ENCODE results near the gene RAVER1. TPM values are rescaled to one million over a fixed set of nuclear protein-coding genes. Genes with fewer than 3 reads are reported as not detected.
A peak's percentile ranks its signal among the peaks of the same experiment; 100 is the strongest.

Gene RAVER1
- total RNA-seq, 3 donors from 2014 or later (not counting 1 experiment from before 2014, with no cell fraction given): 42.5 to 64.3 (median 55.9) TPM

- Histone ChIP-seq H3K9me3 (ENCODE audit: control insufficient read depth, insufficient read depth, low read length) (no peaks in the 10 kb centered on the region), H3K4me3 (ENCODE audit: low read length) (no peak overlapping the region), H3K27ac (ENCODE audit: low read length) (no peak overlapping the region), H3K27me3 (ENCODE audit: control insufficient read depth, insufficient read depth, low read length) (peaks cover 45% of the 10 kb centered on the region), H3K4me1 (ENCODE audit: control insufficient read depth, insufficient read depth, low read length) (peaks cover 69% of the 10 kb centered on the region), H3K36me3 (ENCODE audit: control insufficient read depth, insufficient read depth, low read length) (no peaks in the 10 kb centered on the region)
- peaks cover 7 to 27% of the 10 kb centered on the region in 2 donors for H3K27me3 Mint-ChIP-seq (ENCODE audit: low read depth in 2 of 2)
- intact Hi-C loops (cut with micrococcal nuclease): loop anchor here (5.0 kb wide), 1 partner anchor 218 kb away; no protein-coding TSS in a partner anchor
- no peaks in the 10 kb centered on the region for H3K9me3 Mint-ChIP-seq
- no peaks in the 10 kb centered on the region for H3K36me3 Mint-ChIP-seq
- no peak for DNase-seq
- H3K4me1 Mint-ChIP-seq: peaks cover 41 to 52% of the 10 kb centered on the region in 2 donors
- TF ChIP-seq CTCF (IDR thresholded peaks at IDR 0.05): no peak
- 38% methylated on average over 25 of the region's 25 CpGs for WGBS (ENCODE audit: insufficient coverage)
- no peak for ATAC-seq
- H3K27ac Mint-ChIP-seq: no peak overlapping the region
- H3K4me3 Mint-ChIP-seq: peak overlapping the region; percentile 89
Measured at GRCh38 chr19:10294368-10294697, 39.0 kb downstream of the RAVER1 start.

GRCh38 chr19:10293637-10294367, 39.5 kb downstream of the RAVER1 start:
- H3K27ac Mint-ChIP-seq: peak overlapping the region; percentile 63 to 71
- H3K9me3 ChIP-seq (ENCODE audit: control insufficient read depth, insufficient read depth, low read length): no peaks in the 10 kb centered on the region
- peaks cover 75% of the 10 kb centered on the region for H3K4me1 ChIP-seq (ENCODE audit: control insufficient read depth, insufficient read depth, low read length)
- H3K27ac ChIP-seq (ENCODE audit: low read length): no peak overlapping the region
- no peaks in the 10 kb centered on the region for H3K9me3 Mint-ChIP-seq
- H3K36me3 ChIP-seq (ENCODE audit: control insufficient read depth, insufficient read depth, low read length): no peaks in the 10 kb centered on the region
- WGBS (ENCODE audit: insufficient coverage): 36% methylated on average over 49 of the region's 49 CpGs
- H3K4me3 Mint-ChIP-seq: peak overlapping the region; percentile 86
- H3K4me3 ChIP-seq (ENCODE audit: low read length): no peak overlapping the region
- H3K4me1 Mint-ChIP-seq: peaks cover 41 to 56% of the 10 kb centered on the region in 2 donors
- DNase-seq (no peak), ATAC-seq (no peak)
- no peak for TF ChIP-seq CTCF (IDR thresholded peaks at IDR 0.05)
- H3K36me3 Mint-ChIP-seq: no peaks in the 10 kb centered on the region
- intact Hi-C loops (cut with micrococcal nuclease): loop anchor here (5.0 kb wide), 1 partner anchor 218 kb away; no protein-coding TSS in a partner anchor
- peaks cover 48% of the 10 kb centered on the region for H3K27me3 ChIP-seq (ENCODE audit: control insufficient read depth, insufficient read depth, low read length)
- H3K27me3 Mint-ChIP-seq (ENCODE audit: low read depth in 2 of 2): peaks cover 7 to 29% of the 10 kb centered on the region in 2 donors

GRCh38 chr19:10292789-10293636, 40.3 kb downstream of the RAVER1 start:
- Mint-ChIP-seq H3K4me3 (peak overlapping the region; percentile 86), H3K27ac (peak overlapping the region; percentile 63 to 71), H3K27me3 (ENCODE audit: low read depth in 2 of 2) (peaks cover 7 to 34% of the 10 kb centered on the region in 2 donors), H3K9me3 (no peaks in the 10 kb centered on the region), H3K4me1 (peaks cover 42 to 62% of the 10 kb centered on the region in 2 donors), H3K36me3 (no peaks in the 10 kb centered on the region)
- intact Hi-C loops (cut with micrococcal nuclease): loop anchor here (5.0 kb wide), 1 partner anchor 219 kb away; no protein-coding TSS in a partner anchor
- Histone ChIP-seq H3K27ac (ENCODE audit: low read length) (no peak overlapping the region), H3K4me3 (ENCODE audit: low read length) (peak overlapping the region; percentile 15), H3K9me3 (ENCODE audit: control insufficient read depth, insufficient read depth, low read length) (no peaks in the 10 kb centered on the region), H3K27me3 (ENCODE audit: control insufficient read depth, insufficient read depth, low read length) (peaks cover 56% of the 10 kb centered on the region), H3K36me3 (ENCODE audit: control insufficient read depth, insufficient read depth, low read length) (no peaks in the 10 kb centered on the region), H3K4me1 (ENCODE audit: control insufficient read depth, insufficient read depth, low read length) (peaks cover 83% of the 10 kb centered on the region)
- TF ChIP-seq CTCF (IDR thresholded peaks at IDR 0.05): no peak
- ATAC-seq (no peak), DNase-seq (peak in 1 of 2 donors; percentile 44)
- 32% methylated on average over 56 of the region's 56 CpGs for WGBS (ENCODE audit: insufficient coverage)
